ENCODE data around the gene RAI1. TPM values are rescaled to one million over a fixed set of nuclear protein-coding genes. Genes with fewer than 3 reads are reported as not detected.

Gene RAI1
- polyA plus RNA-seq, 2 of the 4 experiments (the other 2 are of a cell fraction), result 3.5 to 23.8 TPM

- Histone ChIP-seq H3K9me3 (no peaks in the 10 kb centered on the region), H3K4me1 (peaks cover 79% of the 10 kb centered on the region), H3K4me2 (peak overlapping the region; percentile 100), H3K27ac (peak overlapping the region; percentile 86 to 93; a peak in 5 of 6 replicates), H3K4me3 (no peak overlapping the region)
- peak in 1 of 2 experiments; percentile 75 for DNase-seq (ENCODE audit: low read depth in 1 of 2, low spot score in 1 of 2)
- WGBS (ENCODE audit: missing lambda C conversion rate), result 70% methylated on average over 9 of the region's 10 CpGs
- TF ChIP-seq JUN (IDR thresholded peaks at IDR 0.05) (peak in 1 of 2 experiments; percentile 18; a peak in 1 of 5 replicates), CEBPB (IDR thresholded peaks at IDR 0.05) (peak; percentile 52 to 72; a peak in 3 of 4 replicates), KDM1A (IDR thresholded peaks at IDR 0.05; ENCODE audit: low read depth) (peak; percentile 35; the same call in 1 of the 2 replicates), BCL3 (IDR thresholded peaks at IDR 0.05) (no peak)
- CTCF ChIA-PET, result interaction anchor here (1.2 to 30.5 kb wide), 5 partner anchors 4 to 138 kb away, joined by 5 to 859 read pairs (median 402); partner anchors contain the start of gene SREBF1
- peak; percentile 4 to 43; a peak in 4 of 6 replicates for ATAC-seq
- no peak for FAIRE-seq
- POLR2A ChIA-PET, result interaction anchor here (0.6 to 6.1 kb wide), 3 partner anchors 18 to 101 kb away, joined by 3 to 105 read pairs (median 5); partner anchors contain the start of gene SREBF1
These were observed 136.8 kb downstream of the RAI1 start for GRCh38 chr17:17818088-17818526.

- H3K4me3 ChIP-seq, result peak overlapping the region; percentile 20; the same call in 2 of the 3 replicates
- ATAC-seq (no peak), FAIRE-seq (no peak), DNase-seq (ENCODE audit: low read depth in 1 of 2, low spot score in 1 of 2) (no peak)
- no peaks in the 10 kb centered on the region for H3K9me3 ChIP-seq
- H3K27ac ChIP-seq, result peak overlapping the region; percentile 86 to 93
- H3K4me2 ChIP-seq, result peak overlapping the region; percentile 100
- POLR2A ChIA-PET, result interaction anchor here (6.1 kb wide), 1 partner anchor 17 kb away, joined by 105 read pairs; the partner anchor contains the start of gene SREBF1
- WGBS (ENCODE audit: missing lambda C conversion rate), result 95% methylated on average over 12 of the region's 12 CpGs
- TF ChIP-seq TP53 (CRISPR knock-in tag; IDR thresholded peaks at IDR 0.05) (no peak), RARB (CRISPR knock-in tag; IDR thresholded peaks at IDR 0.05) (no peak), CHD2 (IDR thresholded peaks at IDR 0.05; ENCODE audit: low read length, partially characterized antibody) (no peak), SREBF2 (IDR thresholded peaks at IDR 0.05) (no peak), CHD4 (IDR thresholded peaks at IDR 0.05; ENCODE audit: borderline replicate concordance) (no peak), RAD21 (conservative IDR thresholded peaks at IDR 0.05 in 1 of 2, IDR thresholded peaks at IDR 0.05 in 1 of 2) (no peak), BHLHE40 (IDR thresholded peaks at IDR 0.05; ENCODE audit: low read depth, low read length) (no peak), ATOH8 (CRISPR knock-in tag; IDR thresholded peaks at IDR 0.05; ENCODE audit: low read depth) (no peak), PHF8 (IDR thresholded peaks at IDR 0.05; ENCODE audit: borderline replicate concordance, low read depth) (no peak), CEBPB (IDR thresholded peaks at IDR 0.05) (no peak), BCL3 (IDR thresholded peaks at IDR 0.05) (no peak), HOXB5 (CRISPR knock-in tag; IDR thresholded peaks at IDR 0.05) (no peak), SMC3 (IDR thresholded peaks at IDR 0.05) (no peak), E2F6 (IDR thresholded peaks at IDR 0.05; ENCODE audit: borderline replicate concordance, low read depth) (no peak), MAZ (IDR thresholded peaks at IDR 0.05; ENCODE audit: borderline replicate concordance, low read depth, low read length) (no peak), ESRRA (IDR thresholded peaks at IDR 0.05; ENCODE audit: borderline replicate concordance, low read length) (no peak), MYC (IDR thresholded peaks at IDR 0.05; ENCODE audit: borderline replicate concordance, low read length) (no peak), EP300 (IDR thresholded peaks at IDR 0.05) (no peak)
- CTCF ChIA-PET, result interaction anchor here (1.1 to 30.5 kb wide), 8 partner anchors 5 to 139 kb away, joined by 3 to 859 read pairs (median 10); partner anchors contain the start of genes RAI1 and SREBF1
- peaks cover 85% of the 10 kb centered on the region for H3K4me1 ChIP-seq
These were observed 137.9 kb downstream of the RAI1 start for GRCh38 chr17:17819111-17819510.

Data from A549 (cell line).